Endothelial cell (in vitro differentiated cells): ENCODE results near the gene COX10. TPM values are rescaled to one million over a fixed set of nuclear protein-coding genes. Genes with fewer than 3 reads are reported as not detected.

Experiments used
- DNase-seq: peaks from one replicate; pipeline ENCODE4 v3.0.0; 2021; ENCODE audit warnings: low spot score
- H3K27ac Mint-ChIP-seq: one replicate; pipeline ENCODE4 v1.8.0; 2021; ENCODE audit warnings: mixed read lengths, inconsistent platforms; ENCODE audit not compliant: unreplicated experiment
- H3K27me3 Mint-ChIP-seq: one replicate; pipeline ENCODE4 v1.8.0; 2021; ENCODE audit warnings: mild to moderate bottlenecking, moderate library complexity, mixed read lengths, inconsistent platforms; ENCODE audit not compliant: unreplicated experiment
- H3K36me3 Mint-ChIP-seq: one replicate; pipeline ENCODE4 v1.8.0; 2021; ENCODE audit warnings: mild to moderate bottlenecking, low read depth, mixed read lengths, inconsistent platforms; ENCODE audit not compliant: unreplicated experiment
- H3K4me1 Mint-ChIP-seq: one replicate; pipeline ENCODE4 v1.8.0; 2021; ENCODE audit warnings: mild to moderate bottlenecking, mixed read lengths, inconsistent platforms; ENCODE audit not compliant: unreplicated experiment
- H3K4me3 Mint-ChIP-seq: one replicate; pipeline ENCODE4 v1.8.0; 2021; ENCODE audit warnings: mild to moderate bottlenecking, mixed read lengths, inconsistent platforms; ENCODE audit not compliant: unreplicated experiment
- H3K9me3 Mint-ChIP-seq: one replicate; pipeline ENCODE4 v1.8.0; 2021; ENCODE audit warnings: mixed read lengths, inconsistent platforms; ENCODE audit not compliant: unreplicated experiment
- CTCF ChIP-seq: fragments of 200-600 bp; sonication (generic); IDR thresholded peaks from one replicate; pipeline ENCODE4 v1.5.0; 2021; ENCODE audit warnings: antibody characterized with exemption; ENCODE audit not compliant: unreplicated experiment
- total RNA-seq: library from RNA; stranded (reverse); fragmentation: NEBNext Ultra II Directional; extraction: Animal tissue kit (Norgen Biotek cat#: 25700); gene quantifications from one replicate; pipeline ENCODE4 v1.2.1, GENCODE V29; 2021; ENCODE audit not compliant: unreplicated experiment

COX10 gene
- total RNA-seq, 1 donor from 2014 or later, result 12.5 TPM

DNA sequence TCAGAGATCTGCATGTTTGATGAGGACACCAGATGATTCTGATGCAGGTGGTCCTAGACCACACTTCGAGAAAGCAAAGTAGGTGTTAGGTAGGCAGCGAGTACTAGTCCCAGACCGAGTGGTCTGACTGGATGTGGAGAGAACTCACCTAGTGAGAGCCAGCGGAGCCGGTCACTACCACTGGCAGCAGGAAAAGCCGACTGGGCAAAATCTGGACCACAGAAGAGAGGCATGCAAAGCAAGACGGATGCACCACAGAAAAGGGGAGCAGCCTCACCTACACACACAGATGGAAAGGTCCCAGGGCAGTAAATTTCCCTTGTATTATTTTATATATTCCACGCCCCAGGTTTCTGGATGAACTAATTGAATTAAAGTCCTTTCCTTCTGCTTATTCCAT lies 13.5 kb downstream of the COX10 start:
- no peak for TF ChIP-seq CTCF
- peaks cover 8% of the 10 kb centered on the region for H3K36me3 Mint-ChIP-seq
- no peak overlapping the region for H3K27ac Mint-ChIP-seq
- no peaks in the 10 kb centered on the region for H3K4me1 Mint-ChIP-seq
- no peaks in the 10 kb centered on the region for H3K27me3 Mint-ChIP-seq
- no peak for DNase-seq
- H3K9me3 Mint-ChIP-seq, result no peaks in the 10 kb centered on the region
- H3K4me3 Mint-ChIP-seq, result no peak overlapping the region

DNA sequence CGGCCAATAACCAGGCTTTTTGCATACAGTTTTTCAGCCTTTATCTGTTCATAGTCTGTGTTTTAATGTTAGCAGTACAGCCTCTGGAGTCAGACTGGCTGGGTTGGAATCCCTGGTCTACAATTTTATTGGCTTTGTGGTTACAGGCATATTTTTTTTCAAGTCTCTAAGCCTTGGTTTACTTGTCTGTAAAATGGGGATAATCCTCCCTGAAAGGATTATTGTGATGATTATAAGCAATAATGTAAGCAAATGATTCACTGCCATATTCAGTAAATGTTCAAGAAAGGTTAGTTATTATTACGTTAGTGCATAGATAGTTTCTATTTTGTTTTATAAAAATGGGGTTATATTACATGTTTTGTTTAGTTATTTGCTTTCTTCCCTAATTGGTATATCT lies 15.7 kb downstream of the COX10 start:
- Mint-ChIP-seq H3K4me1 (no peaks in the 10 kb centered on the region), H3K27me3 (no peaks in the 10 kb centered on the region), H3K27ac (no peak overlapping the region), H3K4me3 (no peak overlapping the region), H3K9me3 (no peaks in the 10 kb centered on the region), H3K36me3 (no peaks in the 10 kb centered on the region)
- no peak for TF ChIP-seq CTCF
- DNase-seq, result no peak

DNA sequence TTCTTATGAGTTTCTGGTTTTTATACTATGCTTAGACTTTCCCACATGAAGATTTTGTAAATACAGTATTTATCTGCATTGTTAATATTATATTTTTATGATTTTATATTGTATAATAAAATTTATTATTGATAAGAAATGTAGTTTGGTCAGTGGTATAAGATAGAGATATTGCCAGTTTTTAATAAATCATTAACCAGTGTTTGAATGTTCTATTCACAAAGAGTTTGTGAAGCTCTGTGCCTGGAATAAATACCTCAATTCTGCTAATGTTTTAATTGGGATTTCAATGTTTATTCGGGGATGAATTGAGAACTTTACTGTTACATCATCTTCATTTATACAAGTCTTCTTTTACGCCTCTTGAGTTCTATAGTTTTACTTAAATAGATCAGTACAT lies 16.9 kb downstream of the COX10 start:
- Mint-ChIP-seq H3K36me3 (no peaks in the 10 kb centered on the region), H3K4me1 (no peaks in the 10 kb centered on the region), H3K4me3 (no peak overlapping the region), H3K9me3 (no peaks in the 10 kb centered on the region), H3K27ac (no peak overlapping the region), H3K27me3 (no peaks in the 10 kb centered on the region)
- DNase-seq, result no peak
- TF ChIP-seq CTCF, result no peak

DNA sequence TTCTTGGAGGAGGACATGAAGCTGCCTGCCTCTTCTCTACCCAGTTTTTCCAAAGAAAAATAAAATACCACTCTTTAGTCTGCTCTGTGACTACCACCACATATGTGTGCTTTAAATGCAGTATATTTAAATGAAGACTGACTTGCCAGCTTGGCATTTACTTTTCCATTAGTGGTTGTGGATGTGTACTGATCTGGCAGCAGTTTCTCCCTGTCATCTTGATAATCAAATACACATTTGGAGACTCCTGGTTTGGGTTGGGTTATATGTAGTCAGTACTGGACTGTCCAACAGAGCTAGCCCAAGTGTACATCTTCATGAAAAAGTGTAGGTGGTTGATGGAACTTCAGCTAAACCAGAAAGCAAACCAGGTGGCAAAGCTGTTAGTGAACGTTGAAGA lies 19.9 kb downstream of the COX10 start:
- H3K9me3 Mint-ChIP-seq, result no peaks in the 10 kb centered on the region

DNA sequence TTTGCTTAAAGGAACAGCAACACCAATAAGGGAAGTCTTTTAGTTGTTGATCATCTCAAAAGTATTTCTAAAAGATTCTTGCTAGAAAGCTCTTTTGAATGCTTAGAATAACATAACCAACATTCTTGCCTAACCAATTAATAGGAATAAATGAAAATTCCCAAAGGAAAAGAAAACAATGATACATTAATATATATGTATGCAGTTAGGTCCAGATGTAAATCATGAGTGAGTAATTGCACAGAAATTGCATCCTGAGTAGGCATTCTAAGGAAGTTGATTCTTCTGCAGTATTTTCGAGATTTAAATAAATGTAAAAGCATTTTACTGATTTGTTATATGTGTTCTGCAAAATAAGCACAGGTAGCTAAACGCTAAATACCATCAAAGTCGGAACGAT lies 22.1 kb downstream of the COX10 start:
- Mint-ChIP-seq H3K27me3 (no peaks in the 10 kb centered on the region), H3K36me3 (no peaks in the 10 kb centered on the region), H3K4me3 (no peak overlapping the region), H3K9me3 (no peaks in the 10 kb centered on the region), H3K4me1 (no peaks in the 10 kb centered on the region), H3K27ac (no peak overlapping the region)
- no peak for DNase-seq
- no peak for TF ChIP-seq CTCF

More for the DNA sequence above, 19.9 kb downstream of the COX10 start:
- no peak for DNase-seq
- Mint-ChIP-seq H3K4me1 (no peaks in the 10 kb centered on the region), H3K36me3 (no peaks in the 10 kb centered on the region), H3K4me3 (no peak overlapping the region), H3K27ac (no peak overlapping the region), H3K27me3 (no peaks in the 10 kb centered on the region)
- TF ChIP-seq CTCF, result no peak
